Upper lobe of left lung (tissue), 4 donors: Measurements from ENCODE around the gene RAB11FIP4.

Experiments used
- CTCF ChIP-seq, 6 experiments: fragments of 450-650 bp in 4 of 6; fragments of 200-600 bp in 2 of 6; sonication (generic) in 2 of 6; IDR thresholded peaks; one replicate each; pipeline ENCODE4 v1.5.1; 2016 to 2019; ENCODE audit warnings: antibody characterized with exemption in 6 of 6
- POLR2A ChIP-seq, 4 donors: fragments of 450-650 bp; IDR thresholded peaks; one replicate each; pipeline ENCODE4 v1.5.1; 2016 to 2017; ENCODE audit warnings: antibody characterized with exemption in 4 of 4, mild to moderate bottlenecking in 2 of 4
- POLR2AphosphoS5 ChIP-seq, 2 donors: sonication (generic); formaldehyde crosslinking; IDR thresholded peaks; one replicate each; pipeline ENCODE4 v1.5.1; 2017; ENCODE audit warnings: antibody characterized with exemption in 2 of 2

GRCh38 chr17:31449746-31450145, 58.3 kb downstream of the RAB11FIP4 start:
- no peak for TF ChIP-seq CTCF (IDR thresholded peaks at IDR 0.05)
- TF ChIP-seq POLR2A (IDR thresholded peaks at IDR 0.05): no peak
- TF ChIP-seq POLR2AphosphoS5 (IDR thresholded peaks at IDR 0.05): no peak
